ENCODE data around the gene KCNC2.

DNA sequence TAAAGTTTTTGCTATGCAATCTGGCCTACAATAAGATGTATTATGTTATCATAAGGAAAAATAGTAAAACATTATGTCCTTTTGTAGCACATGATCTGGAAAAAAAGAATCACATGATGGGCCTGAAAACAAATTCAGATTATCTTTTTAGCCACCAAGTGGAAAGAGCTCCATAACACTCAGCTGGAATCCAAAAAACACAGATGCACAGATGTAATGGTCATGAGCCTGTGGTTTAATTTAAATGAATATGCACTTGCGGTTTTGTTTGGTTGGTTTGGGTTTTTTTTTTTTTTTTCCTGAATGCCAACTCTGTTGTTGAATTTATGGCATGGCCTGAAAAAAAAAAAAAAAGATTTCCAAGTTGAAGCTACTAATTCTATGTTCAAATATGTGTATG lies 4.1 kb downstream of the KCNC2 start:
- TF ChIP-seq CTCF (IDR thresholded peaks at IDR 0.05) (no peak), POLR2AphosphoS5 (IDR thresholded peaks at IDR 0.05; ENCODE audit: low read depth, low read length) (no peak), REST (IDR thresholded peaks at IDR 0.05; ENCODE audit: insufficient read depth in 1 of 2, low read depth in 2 of 2, low read length in 1 of 2) (no peak)
